Measurements from ENCODE around the gene RGL2. TPM values are rescaled to one million over a fixed set of nuclear protein-coding genes. Genes with fewer than 3 reads are reported as not detected.
A peak's percentile ranks its signal among the peaks of the same experiment; 100 is the strongest.

The RGL2 gene
- polyA plus RNA-seq, 1 of the 3 experiments (the other 2 are of a cell fraction), result 59.4 TPM

GRCh38 chr6:33243476-33243875 is 55.3 kb downstream of the RGL2 start (continued):
- TF ChIP-seq MAX (IDR thresholded peaks at IDR 0.05; ENCODE audit: low read depth) (no peak), TEAD4 (IDR thresholded peaks at IDR 0.05; ENCODE audit: borderline replicate concordance, insufficient read depth) (no peak), RCOR1 (IDR thresholded peaks at IDR 0.05; ENCODE audit: low read length) (no peak), CTCF (IDR thresholded peaks at IDR 0.05) (no peak), RAD21 (IDR thresholded peaks at IDR 0.05; ENCODE audit: low read length) (no peak)

GRCh38 chr6:33241968-33242367 is 56.8 kb downstream of the RGL2 start:
- Histone ChIP-seq H2AFZ (ENCODE audit: low read depth) (0 out of 2 replicates have a peak overlapping the region, but pooled peaks have one; percentile 22), H3K79me2 (ENCODE audit: insufficient read depth) (no peaks in the 10 kb centered on the region), H3K4me2 (no peak overlapping the region), H3K4me1 (ENCODE audit: control insufficient read depth in 1 of 2, insufficient read depth in 2 of 2, low read depth in 1 of 2, low read length in 1 of 2) (no peaks in the 10 kb centered on the region), H3K4me3 (ENCODE audit: low read depth in 2 of 2, low read length in 1 of 2) (no peak overlapping the region), H4K20me1 (ENCODE audit: insufficient read depth) (no peaks in the 10 kb centered on the region), H3K9me2 (no peaks in the 10 kb centered on the region), H3K9me3 (no peaks in the 10 kb centered on the region), H3K9ac (no peak overlapping the region), H3K36me3 (replicated peaks in 1 of 2; ENCODE audit: control insufficient read depth in 1 of 2, insufficient read depth in 2 of 2, low read length in 1 of 2) (no peaks in the 10 kb centered on the region), H3K27me3 (ENCODE audit: insufficient read depth) (peaks cover 35% of the 10 kb centered on the region), H3F3A (replicated peaks; ENCODE audit: insufficient read depth) (no peaks in the 10 kb centered on the region), H3K27ac (ENCODE audit: low read depth in 2 of 2, low read length in 1 of 2) (no peak overlapping the region)
- TF ChIP-seq FOXM1 (IDR thresholded peaks at IDR 0.05; ENCODE audit: low read depth), result no peak
- TF ChIP-seq TAF1 (IDR thresholded peaks at IDR 0.05; ENCODE audit: borderline replicate concordance, low read depth, low read length), result no peak
- TF ChIP-seq IRF3 (IDR thresholded peaks at IDR 0.05; ENCODE audit: low read depth, low read length), result no peak
- TF ChIP-seq YY1 (IDR thresholded peaks at IDR 0.05; ENCODE audit: low read depth), result no peak
- TF ChIP-seq ZBTB33 (IDR thresholded peaks at IDR 0.05; ENCODE audit: borderline replicate concordance, low read depth), result no peak
- TF ChIP-seq FOXJ3 (CRISPR knock-in tag; IDR thresholded peaks at IDR 0.05), result no peak
- TF ChIP-seq RAD21 (IDR thresholded peaks at IDR 0.05; ENCODE audit: low read length), result no peak
- no peak for TF ChIP-seq RXRA (IDR thresholded peaks at IDR 0.05; ENCODE audit: borderline replicate concordance, low read depth)
- TF ChIP-seq USF2 (IDR thresholded peaks at IDR 0.05; ENCODE audit: borderline replicate concordance, low read depth, low read length), result no peak
- TF ChIP-seq FOSL2 (IDR thresholded peaks at IDR 0.05; ENCODE audit: borderline replicate concordance, low read depth), result no peak
- TF ChIP-seq CHD2 (IDR thresholded peaks at IDR 0.05; ENCODE audit: low read length, partially characterized antibody), result no peak
- TF ChIP-seq MXI1 (IDR thresholded peaks at IDR 0.05; ENCODE audit: low read depth, low read length), result no peak
- TF ChIP-seq EP300 (IDR thresholded peaks at IDR 0.05; ENCODE audit: borderline replicate concordance in 1 of 2, low read depth in 1 of 2, low read length in 1 of 2), result no peak
- TF ChIP-seq REST (IDR thresholded peaks at IDR 0.05; ENCODE audit: low read depth, low read length), result no peak
- CTCF ChIA-PET, result interaction anchor here (1.2 kb wide), 1 partner anchor 30 kb away, joined by 3 read pairs; no protein-coding TSS in a partner anchor
- no peak for DNase-seq
- 9% methylated on average over 3 of the region's 3 CpGs for WGBS (ENCODE audit: low lambda C conversion rate)
- POLR2A ChIA-PET, result no interaction called here
